A204.1 (cell line): ENCODE measurements around the gene TNIK.
"Not testable (repeated sequence)": the region's sequence is repeated elsewhere in the genome, so short reads cannot be mapped to it uniquely, and the experiment has no call there.

Experiments
- FAIRE-seq: peaks from 2 replicates; lab custom pipeline; 2012; peaks lifted over from hg19 to GRCh38; lab: Jason Lieb, UNC

Gene TNIK

DNA sequence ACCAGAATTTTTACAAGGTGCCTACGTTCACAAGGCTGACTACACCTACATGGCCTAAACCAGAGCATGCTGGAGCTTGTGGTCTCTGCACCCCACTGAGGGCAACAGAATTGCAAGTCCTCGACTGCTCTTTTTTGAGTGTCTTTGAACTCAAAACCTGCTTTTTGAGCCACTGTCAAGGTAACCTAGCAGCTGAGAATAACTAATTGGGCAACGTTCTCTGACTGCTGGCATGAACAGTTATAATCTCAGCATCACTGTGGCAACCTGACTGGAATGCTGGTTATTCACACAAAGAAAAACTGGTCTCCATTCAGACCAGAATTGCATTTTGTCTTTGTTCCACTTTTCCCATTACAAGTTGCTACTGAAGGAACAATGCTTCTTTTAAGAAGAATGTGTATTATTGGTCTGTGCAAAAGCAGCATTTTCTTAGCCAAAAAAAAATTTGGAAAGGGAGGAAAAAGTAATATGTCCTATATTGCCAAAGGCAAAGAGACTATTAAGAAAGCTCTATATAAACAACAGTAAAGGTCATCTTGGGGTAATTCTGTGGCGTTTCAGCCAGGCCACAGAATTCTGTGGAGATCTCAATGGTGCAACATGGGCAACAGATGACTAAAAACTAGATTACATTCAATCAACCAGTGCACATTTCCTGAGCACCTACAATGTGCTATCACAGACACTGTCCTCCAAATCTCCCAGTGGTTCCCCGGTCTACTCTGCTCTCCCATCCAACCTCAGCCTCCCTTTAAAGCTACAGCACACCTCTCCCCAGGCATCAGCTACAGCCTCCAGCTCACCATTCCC, 76.8 kb downstream of the TNIK start:
- FAIRE-seq = no peak

DNA sequence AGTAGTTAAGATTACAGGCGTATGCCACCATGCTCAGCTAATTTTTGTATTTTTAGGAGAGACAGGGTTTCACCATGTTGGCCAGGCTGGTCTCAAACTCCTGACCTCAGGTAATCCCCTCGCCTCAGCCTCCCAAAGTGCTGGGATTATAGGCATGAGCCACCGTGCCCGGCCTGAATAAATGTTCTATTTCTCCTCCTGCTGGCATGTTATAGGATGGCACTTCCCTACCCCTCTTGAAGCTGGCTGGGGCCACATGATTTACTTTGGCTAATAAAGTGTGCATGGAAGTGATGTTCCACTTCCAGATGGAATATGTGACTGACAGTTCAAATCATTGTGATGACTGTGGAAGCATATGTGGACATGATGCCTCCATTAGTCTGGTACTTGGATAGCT, 77.9 kb downstream of the TNIK start:
- not testable (repeated sequence) for FAIRE-seq

DNA sequence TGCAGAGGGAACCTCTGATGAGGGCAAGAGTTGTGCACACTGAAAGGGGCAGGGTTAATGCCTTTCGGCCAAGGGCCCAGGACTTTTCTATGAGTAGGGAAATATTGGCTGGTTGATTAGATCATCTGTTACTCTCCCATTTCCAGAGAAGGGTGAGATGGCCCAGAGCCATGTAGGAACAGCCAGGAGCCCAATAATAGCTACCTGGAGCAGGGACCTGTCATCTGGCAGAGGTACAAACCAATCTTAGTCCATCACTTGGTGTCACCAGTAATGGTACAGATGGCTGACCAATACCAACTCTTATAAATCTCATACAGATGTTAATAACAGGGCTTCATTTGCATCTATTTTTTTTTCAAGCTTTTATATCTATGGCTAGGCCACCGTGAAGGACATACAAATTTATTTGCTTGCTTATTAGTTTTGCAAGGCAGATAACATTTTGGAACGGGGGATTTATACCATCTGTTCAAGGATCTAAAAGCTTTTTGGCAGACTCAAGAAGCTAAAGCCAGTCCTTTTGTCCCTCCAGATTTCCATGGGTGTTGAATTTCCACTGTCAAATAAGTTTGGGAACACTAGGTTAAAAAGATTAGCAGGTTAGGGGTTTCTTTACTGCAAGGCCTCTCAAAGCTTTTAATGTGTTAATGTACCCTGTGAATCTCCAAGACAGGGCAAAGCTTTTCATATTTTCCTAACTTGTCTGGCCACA, 79.3 kb downstream of the TNIK start:
- FAIRE-seq = no peak

DNA sequence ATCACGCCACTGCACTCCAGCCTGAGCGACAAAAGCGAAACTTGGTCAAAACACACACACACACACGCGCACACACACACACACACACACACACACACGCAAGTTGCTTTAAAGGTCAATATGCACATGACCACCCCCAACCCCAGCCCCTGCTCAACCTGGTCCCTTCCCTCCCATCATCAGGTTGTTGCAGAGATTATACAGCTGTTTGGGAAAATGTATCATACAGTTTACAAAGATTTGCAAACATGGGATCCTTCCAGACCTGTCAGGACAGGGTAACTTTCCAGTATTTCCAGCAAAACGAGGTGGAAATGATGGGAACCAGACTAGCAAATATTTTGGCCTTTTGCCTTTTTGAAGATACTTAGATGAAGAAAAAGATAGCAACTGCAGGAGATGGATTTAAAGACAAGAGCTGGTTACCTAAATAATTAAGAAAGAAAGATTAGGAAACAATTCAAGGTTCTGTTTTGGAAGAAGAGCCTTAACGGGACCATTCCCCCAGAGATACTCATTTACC, 80.2 kb downstream of the TNIK start:
- FAIRE-seq = no peak

DNA sequence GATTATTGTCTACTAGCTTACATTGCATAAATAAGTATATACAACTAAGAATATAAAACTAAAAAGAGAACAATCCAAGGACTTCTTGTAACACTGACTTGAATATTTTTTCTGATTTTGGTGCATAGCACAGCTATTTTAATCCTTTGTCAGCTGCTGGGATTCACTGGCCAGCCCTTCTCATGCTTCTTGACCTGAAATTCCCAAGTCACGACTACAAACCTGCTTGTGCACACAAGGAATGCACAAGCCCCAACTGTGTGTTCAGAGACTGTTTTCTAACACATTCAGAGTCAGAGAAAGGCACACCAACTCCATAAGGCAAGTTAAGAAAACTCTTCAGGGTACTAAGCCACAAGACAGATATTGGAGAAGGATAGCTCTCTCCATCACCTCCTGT, 80.9 kb downstream of the TNIK start:
- FAIRE-seq = no peak

DNA sequence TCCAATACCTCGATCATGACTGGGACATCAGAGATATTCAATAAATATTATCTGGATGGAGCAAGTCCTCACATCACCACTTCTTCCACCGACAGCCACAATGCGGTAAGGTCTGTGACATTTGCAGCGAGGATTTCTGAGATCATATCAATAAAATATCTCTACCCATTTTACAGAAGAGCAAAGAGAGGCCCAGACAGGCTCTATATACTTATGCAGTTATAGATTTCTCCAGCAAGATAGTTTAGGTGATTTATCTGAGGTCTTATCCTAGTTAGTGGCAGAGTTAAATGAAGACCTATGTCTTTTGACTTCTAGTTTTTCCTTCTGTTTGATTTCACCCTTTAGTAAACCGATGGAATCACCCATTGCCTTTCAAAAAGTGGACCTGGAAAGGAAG, 81.6 kb downstream of the TNIK start:
- no peak for FAIRE-seq

DNA sequence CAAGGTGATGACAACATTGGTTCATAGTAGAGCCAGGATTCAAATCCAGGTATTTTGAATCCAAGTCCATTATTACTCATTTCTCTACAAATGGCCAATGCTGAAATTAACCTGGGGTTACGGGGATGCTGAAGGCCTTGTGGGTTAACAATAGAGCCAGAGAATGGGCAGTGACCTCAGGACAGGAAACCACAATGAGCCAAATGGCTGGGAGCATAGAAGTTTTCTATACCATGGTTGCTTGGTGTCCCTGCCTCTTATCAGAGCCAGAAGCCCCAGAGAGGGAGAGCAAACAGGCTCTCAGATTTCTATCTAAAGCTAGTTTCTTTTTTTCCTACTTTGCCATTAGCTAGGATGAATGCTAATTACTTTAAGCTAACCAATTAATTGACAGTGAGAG, 82.3 kb downstream of the TNIK start:
- FAIRE-seq = no peak

DNA sequence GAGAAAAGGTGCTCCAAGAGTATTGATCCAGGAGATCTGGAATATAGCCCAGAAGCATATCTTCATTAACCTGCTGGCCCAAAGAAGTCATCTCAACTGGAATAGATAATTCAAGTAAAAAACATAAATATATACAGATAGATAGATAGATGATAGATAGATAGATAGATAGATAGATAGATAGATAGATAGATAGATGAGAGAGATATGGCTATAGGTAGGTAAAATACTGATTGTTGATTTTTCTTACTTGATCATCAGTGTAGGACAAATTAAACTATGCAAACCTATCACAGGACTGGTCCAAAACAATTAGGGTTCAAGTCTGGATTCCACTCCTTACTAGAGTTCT, 83.6 kb downstream of the TNIK start:
- no peak for FAIRE-seq

DNA sequence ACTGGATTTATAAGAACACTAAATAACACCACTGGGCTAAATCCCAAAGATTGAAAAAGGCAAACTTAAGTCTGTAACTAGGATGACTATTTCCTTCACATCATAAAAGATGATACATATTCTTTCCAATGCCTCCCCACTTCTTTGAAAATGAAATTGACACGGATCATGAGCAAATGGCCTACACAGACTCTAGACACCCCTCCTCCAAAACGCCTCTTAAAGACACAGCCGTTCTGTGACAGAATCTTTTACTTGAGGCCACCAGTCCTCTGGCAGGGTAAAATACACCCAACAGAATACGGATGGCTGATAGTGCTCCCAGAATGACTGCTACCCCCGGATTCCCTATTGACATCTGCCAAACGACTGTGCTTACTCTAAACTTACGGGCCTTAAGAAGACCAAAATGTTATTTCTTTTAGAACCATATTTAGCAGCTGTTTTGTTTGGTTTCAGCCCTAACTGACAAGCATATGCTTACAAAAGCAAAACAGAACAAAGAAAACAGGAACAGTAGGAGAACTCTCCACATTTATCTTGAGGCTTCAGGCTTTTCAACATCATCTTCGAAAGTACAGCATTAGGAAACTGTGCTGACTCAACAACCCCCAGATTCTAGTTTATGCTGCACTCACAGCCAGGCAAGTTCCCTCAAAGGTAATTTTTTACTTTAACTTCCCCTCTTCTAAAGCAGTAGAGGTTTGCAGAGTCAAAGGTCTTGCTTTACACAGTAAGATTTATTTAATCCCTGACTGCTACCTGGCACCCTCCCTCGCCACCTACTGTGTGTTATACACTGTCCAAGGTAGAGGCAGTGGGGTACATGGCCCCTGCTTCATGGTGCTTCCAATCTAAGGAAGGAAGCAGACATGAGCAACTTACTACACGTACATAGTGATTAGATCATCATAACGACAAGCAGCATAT, 84.3 kb downstream of the TNIK start:
- no peak for FAIRE-seq

DNA sequence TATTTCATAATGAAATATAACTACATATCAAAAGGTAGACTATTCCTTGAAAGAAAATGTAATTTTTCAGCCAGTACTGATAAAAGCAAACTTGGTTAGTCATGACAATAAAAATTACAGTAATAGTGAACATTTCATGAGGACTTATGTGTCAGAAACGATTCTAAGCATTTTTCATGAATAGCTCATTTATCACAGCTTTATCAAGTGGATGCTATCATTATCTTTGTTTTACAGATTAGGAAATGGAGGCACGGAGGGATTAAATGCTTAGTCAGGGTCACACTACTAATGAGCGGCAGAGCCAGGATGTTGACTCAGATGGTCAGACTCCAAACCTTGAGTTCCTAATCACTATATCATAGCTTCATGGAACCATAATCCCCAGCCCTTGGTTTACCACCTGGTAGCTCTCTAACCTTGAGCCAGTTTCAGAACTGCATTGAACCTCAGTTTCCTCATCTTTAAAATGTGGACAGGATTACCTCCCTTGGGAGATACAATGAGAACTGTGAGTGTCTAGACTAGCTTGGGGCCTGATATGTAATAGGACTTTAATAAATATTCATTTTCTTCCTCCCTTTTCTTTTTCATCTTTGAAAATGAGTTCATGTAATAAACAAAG, 85.4 kb downstream of the TNIK start:
- FAIRE-seq = no peak

DNA sequence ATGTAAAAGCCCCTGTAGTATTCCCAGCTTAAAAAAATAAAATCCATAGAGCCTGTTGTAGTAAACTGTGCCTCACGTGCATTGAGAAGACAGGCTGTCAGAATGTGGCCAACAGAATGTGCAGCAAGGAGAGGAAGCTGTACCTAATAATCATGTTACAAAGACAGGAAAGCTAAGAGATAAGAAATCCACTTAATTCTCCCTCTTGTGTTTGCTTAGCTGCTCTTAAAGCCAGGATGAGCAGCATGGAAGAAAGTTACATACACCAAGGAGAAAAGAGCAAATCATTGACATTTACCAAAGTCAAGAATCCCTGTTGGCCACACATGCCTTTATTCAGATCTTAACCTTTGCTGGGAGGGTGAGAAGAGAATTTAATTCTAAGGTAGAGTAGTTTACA, 85.9 kb downstream of the TNIK start:
- FAIRE-seq = no peak

DNA sequence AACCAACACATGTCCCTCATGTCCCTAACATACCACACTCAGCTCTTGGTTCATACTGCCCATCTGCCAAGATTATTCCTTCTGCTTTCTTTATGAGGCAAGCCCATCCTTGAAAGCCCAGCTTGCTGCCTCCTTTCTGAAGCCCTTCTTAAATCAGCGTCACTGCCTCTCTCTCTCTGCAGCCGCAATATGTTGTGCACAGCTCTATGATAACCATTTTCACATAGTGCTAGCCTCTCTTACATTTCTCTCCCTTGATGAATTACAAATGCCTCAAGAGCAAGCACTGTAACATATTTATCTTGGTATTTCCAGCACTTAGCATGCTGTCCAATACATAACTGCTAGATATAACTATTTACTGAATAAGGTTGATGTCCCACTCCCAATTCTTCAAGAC, 86.5 kb downstream of the TNIK start:
- FAIRE-seq = no peak

DNA sequence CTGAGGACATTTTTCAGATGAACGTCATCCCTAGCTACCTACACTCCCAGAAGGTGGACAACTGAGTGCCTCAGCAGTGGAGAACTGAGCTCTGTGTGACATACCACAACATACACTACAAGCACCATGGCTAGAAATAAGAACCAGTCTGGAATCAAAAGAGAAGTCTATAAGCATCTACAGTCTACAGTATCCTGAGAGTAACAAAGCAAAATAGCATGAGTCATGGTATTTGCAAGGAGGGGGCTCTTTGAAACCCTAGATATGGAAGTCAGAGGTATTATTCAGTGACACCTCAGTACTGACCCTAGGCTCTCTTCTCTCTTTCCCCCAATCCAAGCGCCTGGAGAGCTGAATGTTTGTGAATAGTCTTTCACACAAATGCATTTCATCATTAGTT, 87.5 kb downstream of the TNIK start:
- FAIRE-seq = no peak

DNA sequence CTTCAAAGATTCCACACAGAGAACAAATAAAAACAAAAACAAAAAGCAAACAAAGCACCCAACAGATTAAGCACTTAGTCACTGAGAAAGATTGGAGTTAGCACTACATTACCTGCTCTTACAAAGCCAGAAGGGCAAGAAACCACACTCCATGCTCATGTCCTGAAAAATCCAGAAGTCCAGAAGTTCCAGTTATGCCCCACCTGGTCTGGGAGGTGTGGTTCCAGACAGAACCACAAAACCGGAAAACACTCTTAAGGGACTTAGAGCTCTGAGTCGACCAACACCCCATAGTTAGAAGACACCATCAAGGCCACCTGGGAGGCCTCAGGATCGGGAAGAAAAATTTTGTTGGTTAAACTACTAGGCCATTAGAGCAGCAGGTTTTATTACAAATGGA, 88.9 kb downstream of the TNIK start:
- FAIRE-seq = no peak

DNA sequence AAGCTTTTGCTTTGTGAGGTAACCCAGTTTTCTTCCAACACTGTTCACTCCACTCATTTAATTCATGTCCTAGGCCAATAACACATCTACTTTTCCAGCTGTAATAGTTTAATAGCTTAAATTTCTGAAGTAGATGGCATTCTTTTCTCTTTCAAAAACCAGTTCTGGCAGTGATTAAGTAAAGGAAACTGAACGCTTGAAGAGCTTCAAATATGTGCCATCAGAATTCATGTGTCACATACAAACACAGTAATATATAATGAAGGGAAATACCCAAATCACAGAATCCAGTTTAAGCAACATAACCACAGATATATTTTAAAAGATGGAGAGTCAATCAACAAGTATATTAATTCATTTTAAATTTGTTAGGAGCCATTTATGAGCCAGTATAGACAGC, 91.0 kb downstream of the TNIK start:
- FAIRE-seq = no peak

DNA sequence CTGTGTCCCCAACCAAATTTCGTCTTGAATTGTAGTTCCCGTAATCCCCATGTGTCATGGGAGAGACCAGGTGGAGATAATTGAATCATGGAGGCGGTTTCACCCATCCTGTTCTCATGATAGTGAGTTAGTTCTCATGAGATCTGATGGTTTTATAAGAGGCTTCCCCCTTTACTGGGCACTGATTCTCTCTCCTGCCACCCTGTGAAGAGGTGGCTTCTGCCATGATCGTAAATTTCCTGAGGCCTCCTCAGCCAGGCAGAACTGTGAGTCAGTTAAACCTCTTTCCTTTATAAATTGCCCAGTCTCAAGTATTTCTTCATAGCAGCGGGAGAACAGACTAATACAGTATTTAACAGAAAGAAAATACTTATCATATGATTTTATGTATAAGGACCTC, 93.5 kb downstream of the TNIK start:
- not testable (repeated sequence) for FAIRE-seq

DNA sequence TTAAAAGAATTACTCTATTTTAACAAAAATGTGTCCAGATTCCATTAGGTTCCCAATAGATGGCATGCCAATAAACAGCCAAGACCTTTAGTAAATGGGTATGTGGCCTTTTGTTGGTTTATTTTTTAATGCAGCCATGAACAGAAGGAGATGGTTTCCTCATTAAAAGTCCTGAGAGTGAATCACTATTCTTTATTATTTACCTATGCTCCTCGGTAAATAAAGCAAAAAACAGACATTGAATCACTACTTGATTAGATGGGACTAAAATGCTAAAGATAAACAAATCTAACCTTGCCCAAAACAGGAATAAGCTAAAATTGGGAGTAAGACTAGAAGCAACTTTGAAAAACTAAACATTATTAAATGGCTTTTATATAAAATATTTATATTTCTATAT, 94.2 kb downstream of the TNIK start:
- FAIRE-seq = no peak

DNA sequence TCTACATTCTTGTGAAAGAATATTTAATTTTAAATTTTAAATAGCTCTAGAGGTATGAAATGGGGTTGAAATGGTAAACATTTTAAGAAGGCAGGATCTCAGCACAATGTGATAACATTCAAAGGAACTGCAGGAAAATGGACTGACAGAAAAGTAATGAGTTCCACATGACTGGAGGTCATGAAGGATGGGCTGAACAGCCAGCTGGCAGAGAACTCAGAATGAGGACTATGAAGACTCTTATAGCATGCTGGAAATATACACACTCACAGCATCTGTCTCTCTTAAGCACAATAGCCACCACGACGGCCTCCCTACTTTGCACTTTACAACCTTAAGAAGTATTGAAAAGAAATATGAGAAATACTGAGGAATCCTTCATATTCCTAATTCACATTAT, 94.7 kb downstream of the TNIK start:
- FAIRE-seq = no peak

DNA sequence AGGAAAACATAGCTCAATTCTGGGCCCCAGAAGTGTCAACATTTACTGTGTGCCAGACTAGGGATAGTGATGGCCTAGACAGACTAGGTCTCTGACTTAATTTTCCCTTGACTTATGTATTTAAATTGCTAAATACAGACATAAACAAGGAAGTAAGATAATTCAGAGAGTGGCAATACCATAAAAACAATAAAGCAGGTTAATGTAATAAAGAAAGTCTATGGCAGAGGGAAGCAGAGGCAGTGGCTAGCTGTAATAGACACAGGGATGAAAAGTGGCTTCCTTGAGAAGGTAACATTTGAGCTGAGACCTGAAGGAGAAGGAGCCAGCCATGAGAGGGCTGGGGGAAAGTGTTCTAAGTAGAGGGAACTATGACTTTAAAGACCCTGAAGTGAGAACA, 95.7 kb downstream of the TNIK start:
- no peak for FAIRE-seq

DNA sequence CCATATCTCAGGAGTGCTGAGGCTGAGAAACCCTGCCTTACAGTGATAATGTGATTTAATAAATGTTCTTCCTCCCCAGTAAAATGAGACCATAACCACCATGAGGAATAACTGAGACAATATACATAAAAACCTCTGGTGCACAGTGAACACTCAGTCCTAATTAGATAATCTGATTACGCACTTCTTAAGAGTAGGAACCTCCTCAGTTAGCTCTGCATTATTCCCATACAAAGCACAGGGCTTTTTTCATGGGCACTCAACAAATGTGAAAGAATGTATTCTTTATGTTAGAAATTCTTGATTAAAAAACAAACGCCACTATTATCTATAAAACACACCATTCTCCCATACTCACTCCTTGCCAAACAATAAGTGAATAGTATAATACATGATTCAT, 97.0 kb downstream of the TNIK start:
- no peak for FAIRE-seq

DNA sequence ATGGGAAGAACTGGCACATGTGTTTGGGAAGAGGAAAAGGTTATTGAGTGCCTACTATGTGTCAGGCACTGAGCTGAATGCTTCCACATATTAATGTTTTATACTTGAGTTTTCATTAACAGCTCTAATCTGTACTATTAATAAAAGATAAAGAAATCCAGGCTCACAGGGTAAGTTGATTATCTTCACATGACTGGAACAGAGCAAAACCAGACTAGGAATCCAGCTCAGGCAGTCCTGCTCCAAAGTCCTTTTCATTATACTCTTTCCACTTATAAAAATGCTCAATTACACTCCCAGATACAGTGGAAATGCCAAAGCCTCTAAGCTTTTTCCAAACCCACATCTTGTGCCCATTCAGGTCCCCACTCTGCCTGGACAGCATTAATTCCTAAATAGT, 97.6 kb downstream of the TNIK start:
- no peak for FAIRE-seq

DNA sequence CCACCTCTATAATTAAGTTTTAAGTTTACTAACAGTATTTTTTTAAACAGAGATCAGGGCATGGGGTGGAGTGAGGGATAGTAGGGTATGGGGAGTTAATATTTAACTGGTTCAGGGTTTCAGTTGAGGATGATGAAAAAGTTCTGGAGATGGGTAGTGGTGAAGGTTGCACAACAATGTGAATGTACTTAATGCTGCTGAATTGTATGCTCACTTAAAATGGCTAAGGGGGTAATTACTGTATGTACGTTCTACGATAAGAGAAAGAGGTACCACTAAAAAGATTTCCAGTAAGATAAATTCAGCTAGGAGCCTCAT, 101.4 kb downstream of the TNIK start:
- FAIRE-seq = no peak
